Esophagus squamous epithelium (tissue), 4 donors: ENCODE data around the gene TP53.

Experiments used
- CTCF ChIP-seq, 6 experiments: fragments of 450-650 bp in 4 of 6; fragments of 200-600 bp in 2 of 6; sonication (generic) in 2 of 6; IDR thresholded peaks; one replicate each; pipeline ENCODE4 v1.5.1; 2016 to 2019; ENCODE audit warnings: antibody characterized with exemption in 6 of 6, mild to moderate bottlenecking in 4 of 6, moderate library complexity in 4 of 6
- POLR2A ChIP-seq, 4 donors: fragments of 450-650 bp; IDR thresholded peaks; one replicate each; pipeline ENCODE4 v1.6.1; 2017; ENCODE audit warnings: antibody characterized with exemption in 4 of 4, mild to moderate bottlenecking in 4 of 4, moderate library complexity in 3 of 4

GRCh38 chr17:7667656-7668406 is 19.5 kb downstream of the TP53 start:
- TF ChIP-seq POLR2A (IDR thresholded peaks at IDR 0.05): no peak
- TF ChIP-seq CTCF (IDR thresholded peaks at IDR 0.05): no peak
